ENCODE results near the gene LCK. TPM values are rescaled to one million over a fixed set of nuclear protein-coding genes. Genes with fewer than 3 reads are reported as not detected.
A peak's percentile ranks its signal among the peaks of the same experiment; 100 is the strongest.

The LCK gene
- total and polyA plus RNA-seq, 9 donors, result 0.34 to 1.3 (median 0.68) TPM

DNA sequence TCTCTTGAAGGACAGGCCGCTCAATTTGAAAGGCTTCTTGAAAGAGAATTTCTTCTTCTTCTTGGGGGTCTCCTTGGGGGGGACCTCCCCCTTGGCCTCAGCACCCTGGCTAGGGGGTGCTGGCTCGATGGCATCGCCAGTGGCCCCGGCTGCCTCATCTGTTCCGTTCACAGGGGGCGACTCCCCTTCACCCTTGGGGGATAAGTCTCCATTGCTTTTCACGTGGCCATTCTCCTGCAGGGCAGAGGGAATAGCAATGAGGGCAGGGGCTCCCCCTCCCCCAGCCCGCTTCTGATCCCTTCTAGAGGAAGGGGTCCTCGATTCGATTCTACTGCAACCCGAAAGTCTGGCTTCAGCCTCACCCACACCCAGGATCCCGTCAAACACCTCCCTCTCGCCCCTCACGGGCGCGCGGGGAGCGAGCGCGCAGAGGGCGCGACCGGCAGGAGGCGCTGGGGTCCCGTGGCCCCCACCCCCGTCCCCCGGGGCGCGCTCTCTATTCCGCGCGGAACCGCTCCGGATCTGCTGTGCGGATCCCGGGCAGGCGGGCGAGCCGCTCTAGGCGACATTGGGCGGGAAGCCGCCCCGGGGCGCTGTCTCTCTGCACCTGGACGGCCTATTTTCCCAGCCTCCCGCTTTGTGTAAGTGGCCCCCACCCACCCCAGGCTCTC, 83.9 kb downstream of the LCK start:
- 0% methylated on average over 42 of the region's 46 CpGs for WGBS (ENCODE audit: insufficient coverage)
- Histone ChIP-seq H3K27me3 (ENCODE audit: control insufficient read depth, insufficient read depth, low read length) (no peaks in the 10 kb centered on the region), H3K4me3 (ENCODE audit: low read length) (peak overlapping the region; percentile 72), H3K4me1 (ENCODE audit: control insufficient read depth, insufficient read depth, low read length) (peaks cover 55% of the 10 kb centered on the region), H3K36me3 (ENCODE audit: control insufficient read depth, insufficient read depth, low read length) (peaks cover 39% of the 10 kb centered on the region), H3K9me3 (replicated peaks; ENCODE audit: control insufficient read depth, low read depth, low read length) (no peaks in the 10 kb centered on the region), H3K27ac (ENCODE audit: low read length) (peak overlapping the region; percentile 42)
- peak; percentile 63 for DNase-seq

DNA sequence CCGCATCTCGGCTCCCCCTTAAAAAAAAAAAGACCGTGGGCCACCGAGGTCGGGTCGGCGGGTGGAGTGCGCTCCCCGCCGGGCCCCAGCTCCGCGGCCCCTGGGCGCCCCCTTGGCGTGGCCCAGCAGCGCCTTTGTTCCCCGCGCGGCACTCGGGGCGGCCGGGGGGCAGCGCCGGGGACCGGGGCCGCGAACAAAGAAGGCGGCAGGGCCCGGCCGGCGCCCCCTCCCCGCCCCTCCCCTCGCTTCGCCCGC, 84.4 kb downstream of the LCK start:
- no peak for DNase-seq
- no peak overlapping the region for H3K27ac ChIP-seq (ENCODE audit: low read length)

More for the DNA sequence above, 84.4 kb downstream of the LCK start:
- Histone ChIP-seq H3K4me1 (ENCODE audit: control insufficient read depth, insufficient read depth, low read length) (peaks cover 55% of the 10 kb centered on the region), H3K9me3 (replicated peaks; ENCODE audit: control insufficient read depth, low read depth, low read length) (no peaks in the 10 kb centered on the region), H3K4me3 (ENCODE audit: low read length) (peak overlapping the region; percentile 72), H3K36me3 (ENCODE audit: control insufficient read depth, insufficient read depth, low read length) (peaks cover 35% of the 10 kb centered on the region), H3K27me3 (ENCODE audit: control insufficient read depth, insufficient read depth, low read length) (no peaks in the 10 kb centered on the region)
- WGBS (ENCODE audit: insufficient coverage), result under 1% methylated on average over 33 of the region's 34 CpGs

Other genes with a start within 250 kb of the LCK start
- gene KHDRBS1, start 237.4 kb upstream of the LCK start, total RNA-seq, result 60.7 TPM
- 100 to 1,000 TPM; 125 to 173 (median 146) TPM for gene KHDRBS1, start 237.4 kb upstream of the LCK start, polyA plus RNA-seq (ENCODE audit: insufficient read depth in 1 of 8, insufficient read length in 8 of 8, low replicate concordance in 1 of 8)
- gene TMEM39B, start 178.3 kb upstream of the LCK start, total RNA-seq, result 4.1 TPM
- 10 to 100 TPM; 11.8 to 18.0 (median 14.5) TPM for gene TMEM39B, start 178.3 kb upstream of the LCK start, polyA plus RNA-seq (ENCODE audit: insufficient read depth in 1 of 8, insufficient read length in 8 of 8, low replicate concordance in 1 of 8)
- gene KPNA6, start 143.2 kb upstream of the LCK start, total RNA-seq, result 24.4 TPM
- gene KPNA6, start 143.2 kb upstream of the LCK start, polyA plus RNA-seq (ENCODE audit: insufficient read depth in 1 of 8, insufficient read length in 8 of 8, low replicate concordance in 1 of 8), result 10 to 100 TPM; 19.7 to 28.3 (median 23.8) TPM
- 32.8 TPM for gene TXLNA, start 71.6 kb upstream of the LCK start, total RNA-seq
- 10 to 100 TPM; 30.5 to 46.2 (median 34.5) TPM for gene TXLNA, start 71.6 kb upstream of the LCK start, polyA plus RNA-seq (ENCODE audit: insufficient read depth in 1 of 8, insufficient read length in 8 of 8, low replicate concordance in 1 of 8)
- 63.7 TPM for gene CCDC28B, start 50.7 kb upstream of the LCK start, total RNA-seq
- gene CCDC28B, start 50.7 kb upstream of the LCK start, polyA plus RNA-seq (ENCODE audit: insufficient read depth in 1 of 8, insufficient read length in 8 of 8, low replicate concordance in 1 of 8), result 10 to 100 TPM; 31.9 to 70.0 (median 44.5) TPM
- gene IQCC, start 45.6 kb upstream of the LCK start, total RNA-seq, result 2.5 TPM
- gene IQCC, start 45.6 kb upstream of the LCK start, polyA plus RNA-seq (ENCODE audit: insufficient read depth in 1 of 8, insufficient read length in 8 of 8, low replicate concordance in 1 of 8), result 1 to 10 TPM; 2.4 to 3.9 (median 3.1) TPM
- gene DCDC2B, start 42.2 kb upstream of the LCK start, total RNA-seq, result not detected
- gene DCDC2B, start 42.2 kb upstream of the LCK start, polyA plus RNA-seq (ENCODE audit: insufficient read depth in 1 of 8, insufficient read length in 8 of 8, low replicate concordance in 1 of 8), result 1 to 10 TPM in 1 of 8 donors, under 1 TPM in 7; 0.15 to 1.1 (median 0.34) TPM
- gene TMEM234, start 28.9 kb upstream of the LCK start, total RNA-seq, result 8.7 TPM
- gene TMEM234, start 28.9 kb upstream of the LCK start, polyA plus RNA-seq (ENCODE audit: insufficient read depth in 1 of 8, insufficient read length in 8 of 8, low replicate concordance in 1 of 8), result 10 to 100 TPM in 5 of 8 donors, 1 to 10 TPM in 3; 7.8 to 11.9 (median 10.1) TPM
- gene EIF3I, start 28.9 kb upstream of the LCK start, total RNA-seq, result 183 TPM
- 100 to 1,000 TPM; 159 to 179 (median 175) TPM for gene EIF3I, start 28.9 kb upstream of the LCK start, polyA plus RNA-seq (ENCODE audit: insufficient read depth in 1 of 8, insufficient read length in 8 of 8, low replicate concordance in 1 of 8)
- 2.5 TPM for gene FAM167B, start 4.0 kb upstream of the LCK start, total RNA-seq
- 1 to 10 TPM; 4.3 to 5.6 (median 4.7) TPM for gene FAM167B, start 4.0 kb upstream of the LCK start, polyA plus RNA-seq (ENCODE audit: insufficient read depth in 1 of 8, insufficient read length in 8 of 8, low replicate concordance in 1 of 8)
- gene HDAC1, start 40.8 kb downstream of the LCK start, total RNA-seq, result 31.2 TPM
- gene HDAC1, start 40.8 kb downstream of the LCK start, polyA plus RNA-seq (ENCODE audit: insufficient read depth in 1 of 8, insufficient read length in 8 of 8, low replicate concordance in 1 of 8), result 10 to 100 TPM; 29.2 to 46.5 (median 41.2) TPM
- 50.1 TPM for gene MARCKSL1, start 85.0 kb downstream of the LCK start, total RNA-seq
- gene MARCKSL1, start 85.0 kb downstream of the LCK start, polyA plus RNA-seq (ENCODE audit: insufficient read depth in 1 of 8, insufficient read length in 8 of 8, low replicate concordance in 1 of 8), result 100 to 1,000 TPM; 147 to 210 (median 175) TPM
- gene FAM229A, start 111.2 kb downstream of the LCK start, total RNA-seq, result 5.3 TPM
- gene FAM229A, start 111.2 kb downstream of the LCK start, polyA plus RNA-seq (ENCODE audit: insufficient read depth in 1 of 8, insufficient read length in 8 of 8, low replicate concordance in 1 of 8), result 10 to 100 TPM in 1 of 8 donors, 1 to 10 TPM in 7; 3.3 to 10.4 (median 5.9) TPM
- gene TSSK3, start 111.3 kb downstream of the LCK start, total RNA-seq, result 1.2 TPM
- gene TSSK3, start 111.3 kb downstream of the LCK start, polyA plus RNA-seq (ENCODE audit: insufficient read depth in 1 of 8, insufficient read length in 8 of 8, low replicate concordance in 1 of 8), result 1 to 10 TPM in 7 of 8 donors, under 1 TPM in 1; 0.55 to 3.6 (median 1.9) TPM
- gene BSDC1, start 143.2 kb downstream of the LCK start, total RNA-seq, result 41.4 TPM
- 10 to 100 TPM; 32.6 to 48.3 (median 41.2) TPM for gene BSDC1, start 143.2 kb downstream of the LCK start, polyA plus RNA-seq (ENCODE audit: insufficient read depth in 1 of 8, insufficient read length in 8 of 8, low replicate concordance in 1 of 8)
- gene ZBTB8B, start 213.8 kb downstream of the LCK start, total RNA-seq, result 0.13 TPM
- gene ZBTB8B, start 213.8 kb downstream of the LCK start, polyA plus RNA-seq (ENCODE audit: insufficient read depth in 1 of 8, insufficient read length in 8 of 8, low replicate concordance in 1 of 8), result under 1 TPM; 0.06 to 0.19 (median 0.12) TPM

Data from muscle of leg (tissue), 11 donors.